ENCODE results near the gene DNALI1. TPM values are rescaled to one million over a fixed set of nuclear protein-coding genes. Genes with fewer than 3 reads are reported as not detected.
"Not testable (repeated sequence)": the region's sequence is repeated elsewhere in the genome, so short reads cannot be mapped to it uniquely, and the experiment has no call there.

Gene DNALI1
- total and polyA plus RNA-seq, 2 experiments from 2014 or later = 5.4 to 25.6 TPM

GRCh38 chr1:37539154-37539553, 17.6 kb upstream of the DNALI1 start:
- H3K4me1 Mint-ChIP-seq; H2AFZ ChIP-seq; H3K27ac Mint-ChIP-seq; ATAC-seq; H3F3A ChIP-seq (replicated peaks; ENCODE audit: low read depth); H3K27me3 ChIP-seq (ENCODE audit: insufficient read depth); H3K36me3 ChIP-seq (ENCODE audit: insufficient read depth); H3K4me1 ChIP-seq (ENCODE audit: insufficient read depth); H3K79me2 ChIP-seq (replicated peaks; ENCODE audit: insufficient read depth); H3K4me2 ChIP-seq; H3K9me2 ChIP-seq (ENCODE audit: insufficient read depth); DNase-seq (ENCODE audit: low spot score); H3K4me3 Mint-ChIP-seq; H3K27ac ChIP-seq (ENCODE audit: low read depth); H3K27me3 Mint-ChIP-seq (ENCODE audit: insufficient read depth, low read depth, poor library complexity); H3K9me3 Mint-ChIP-seq; H3K4me3 ChIP-seq: not testable (repeated sequence)
- peaks cover 15% of the 10 kb centered on the region for H4K20me1 ChIP-seq (replicated peaks; ENCODE audit: insufficient read depth)
- peaks cover 52% of the 10 kb centered on the region for H3K36me3 Mint-ChIP-seq (ENCODE audit: low read depth)

- Histone ChIP-seq H3K4me2 (no peak overlapping the region), H3K79me2 (replicated peaks; ENCODE audit: insufficient read depth) (peaks cover 9% of the 10 kb centered on the region; the same call in 1 of the 2 replicates), H3K36me3 (ENCODE audit: insufficient read depth) (peaks cover 4% of the 10 kb centered on the region), H2AFZ (no peak overlapping the region), H3F3A (replicated peaks; ENCODE audit: low read depth) (no peaks in the 10 kb centered on the region), H4K20me1 (replicated peaks; ENCODE audit: insufficient read depth) (peaks cover 11% of the 10 kb centered on the region), H3K4me3 (no peak overlapping the region), H3K4me1 (ENCODE audit: insufficient read depth) (no peaks in the 10 kb centered on the region), H3K27me3 (ENCODE audit: insufficient read depth) (no peaks in the 10 kb centered on the region), H3K9me2 (ENCODE audit: insufficient read depth) (no peaks in the 10 kb centered on the region), H3K27ac (ENCODE audit: low read depth) (no peak overlapping the region)
- ATAC-seq (no peak), DNase-seq (ENCODE audit: low spot score) (no peak)
- H3K4me1 Mint-ChIP-seq = no peaks in the 10 kb centered on the region
- TF ChIP-seq STAT1 (IDR thresholded peaks at IDR 0.05; ENCODE audit: unreplicated experiment) (no peak), EZH2phosphoT487 (IDR thresholded peaks at IDR 0.05; ENCODE audit: unreplicated experiment) (no peak), NANOG (IDR thresholded peaks at IDR 0.05; ENCODE audit: borderline replicate concordance) (no peak), ETS1 (IDR thresholded peaks at IDR 0.05) (no peak), ZNF114 (CRISPR knock-in tag; IDR thresholded peaks at IDR 0.05) (no peak)
- H3K4me3 Mint-ChIP-seq = no peak overlapping the region
- no peak overlapping the region for H3K27ac Mint-ChIP-seq
- peaks cover 3% of the 10 kb centered on the region for H3K27me3 Mint-ChIP-seq (ENCODE audit: insufficient read depth, low read depth, poor library complexity)
- no peaks in the 10 kb centered on the region for H3K9me3 Mint-ChIP-seq
- H3K36me3 Mint-ChIP-seq (ENCODE audit: low read depth) = peaks cover 59% of the 10 kb centered on the region
Measured at GRCh38 chr1:37540036-37540785, 16.5 kb upstream of the DNALI1 start.

- Mint-ChIP-seq H3K36me3 (ENCODE audit: low read depth) (peaks cover 55% of the 10 kb centered on the region), H3K27ac (no peak overlapping the region), H3K9me3 (no peaks in the 10 kb centered on the region), H3K27me3 (ENCODE audit: insufficient read depth, low read depth, poor library complexity) (no peaks in the 10 kb centered on the region), H3K4me3 (no peak overlapping the region), H3K4me1 (no peaks in the 10 kb centered on the region)
- Histone ChIP-seq H3K4me3 (no peak overlapping the region), H2AFZ (no peak overlapping the region), H3K27ac (ENCODE audit: low read depth) (no peak overlapping the region), H4K20me1 (replicated peaks; ENCODE audit: insufficient read depth) (peaks cover 3% of the 10 kb centered on the region; the same call in 1 of the 2 replicates), H3K36me3 (ENCODE audit: insufficient read depth) (peaks cover 13% of the 10 kb centered on the region), H3K4me2 (no peak overlapping the region), H3K79me2 (replicated peaks; ENCODE audit: insufficient read depth) (peaks cover 16% of the 10 kb centered on the region; the same call in 1 of the 2 replicates), H3K9me2 (ENCODE audit: insufficient read depth) (no peaks in the 10 kb centered on the region), H3K4me1 (ENCODE audit: insufficient read depth) (no peaks in the 10 kb centered on the region), H3F3A (replicated peaks; ENCODE audit: low read depth) (no peaks in the 10 kb centered on the region), H3K27me3 (ENCODE audit: insufficient read depth) (no peaks in the 10 kb centered on the region)
- ATAC-seq (no peak), DNase-seq (ENCODE audit: low spot score) (no peak)
- TF ChIP-seq POLR2AphosphoS5 (IDR thresholded peaks at IDR 0.05; ENCODE audit: low read depth) (no peak), REST (IDR thresholded peaks at IDR 0.05; ENCODE audit: unreplicated experiment) (no peak), NANOG (IDR thresholded peaks at IDR 0.05; ENCODE audit: borderline replicate concordance) (no peak), ZNF114 (CRISPR knock-in tag; IDR thresholded peaks at IDR 0.05) (no peak), EZH2 (IDR thresholded peaks at IDR 0.05; ENCODE audit: low read depth, unreplicated experiment) (no peak), STAT1 (IDR thresholded peaks at IDR 0.05; ENCODE audit: unreplicated experiment) (no peak), CTCF (conservative IDR thresholded peaks at IDR 0.05; ENCODE audit: low read depth in 2 of 2) (no peak)
Measured at GRCh38 chr1:37544530-37544929, 12.2 kb upstream of the DNALI1 start.

All from GM23338 (cell line).